Bronchial epithelial cell (primary cell): ENCODE data around the gene TTC7B. TPM values are rescaled to one million over a fixed set of nuclear protein-coding genes. Genes with fewer than 3 reads are reported as not detected.

Source experiments
- DNase-seq: peaks from one replicate; pipeline ENCODE4 v3.0.0-alpha.2; 2010; ENCODE audit warnings: low read depth
- FAIRE-seq: peaks from 2 replicates; lab custom pipeline; 2011; peaks lifted over from hg19 to GRCh38; lab: Jason Lieb, UNC
- H3K27me3 ChIP-seq: 2 replicates; pipeline ENCODE4 v1.5.1; 2011; ENCODE audit warnings: low read length; ENCODE audit not compliant: control insufficient read depth, insufficient read depth
- H3K36me3 ChIP-seq: 2 replicates; pipeline ENCODE4 v1.5.1; 2011; ENCODE audit warnings: low read length; ENCODE audit not compliant: control insufficient read depth, insufficient read depth
- H3K4me3 ChIP-seq: 2 replicates; pipeline ENCODE4 v1.5.1; 2011; ENCODE audit warnings: mild to moderate bottlenecking, low read depth, low read length, control low read depth
- CTCF ChIP-seq: IDR thresholded peaks from 2 replicates; pipeline ENCODE4 v1.5.1; 2011; ENCODE audit warnings: mild to moderate bottlenecking, moderate library complexity, low read length, control low read depth, inconsistent platforms; ENCODE audit not compliant: insufficient read depth, severe bottlenecking
- total RNA-seq: library from RNA; depleted of rRNA; stranded (reverse); fragments of >200 nt; gene quantifications from 2 replicates; pipeline ENCODE4 v1.2.1, GENCODE V29; 2014

TTC7B gene
- total RNA-seq, 1 donor from 2014 or later, result 2.9 TPM

GRCh38 chr14:90663680-90664079 is 152.6 kb downstream of the TTC7B start:
- no peak for DNase-seq
- Histone ChIP-seq H3K36me3 (no peaks in the 10 kb centered on the region), H3K4me3 (no peak overlapping the region), H3K27me3 (no peaks in the 10 kb centered on the region)
- no peak for TF ChIP-seq CTCF
- FAIRE-seq, result no peak

- H3K36me3 ChIP-seq, result no peaks in the 10 kb centered on the region
- no peak overlapping the region for H3K4me3 ChIP-seq
- no peaks in the 10 kb centered on the region for H3K27me3 ChIP-seq
- no peak for TF ChIP-seq CTCF
- DNase-seq (no peak), FAIRE-seq (no peak)
Measured at GRCh38 chr14:90663140-90663539, 153.1 kb downstream of the TTC7B start.

GRCh38 chr14:90661866-90662265 is 154.4 kb downstream of the TTC7B start:
- H3K27me3 ChIP-seq, result no peaks in the 10 kb centered on the region
- DNase-seq (no peak), FAIRE-seq (no peak)
- TF ChIP-seq CTCF, result no peak
- H3K4me3 ChIP-seq, result no peak overlapping the region
- no peaks in the 10 kb centered on the region for H3K36me3 ChIP-seq

GRCh38 chr14:90660865-90661570 is 155.2 kb downstream of the TTC7B start:
- no peak for FAIRE-seq
- no peaks in the 10 kb centered on the region for H3K27me3 ChIP-seq
- no peak for DNase-seq
- no peaks in the 10 kb centered on the region for H3K36me3 ChIP-seq
- TF ChIP-seq CTCF, result no peak
- no peak overlapping the region for H3K4me3 ChIP-seq

GRCh38 chr14:90659156-90659555 is 157.1 kb downstream of the TTC7B start:
- no peak for DNase-seq
- Histone ChIP-seq H3K4me3 (no peak overlapping the region), H3K27me3 (no peaks in the 10 kb centered on the region), H3K36me3 (no peaks in the 10 kb centered on the region)
- FAIRE-seq, result no peak
- no peak for TF ChIP-seq CTCF

GRCh38 chr14:90658541-90658967 is 157.7 kb downstream of the TTC7B start:
- no peak for FAIRE-seq
- DNase-seq, result peak; percentile 75
- no peak for TF ChIP-seq CTCF
- H3K36me3 ChIP-seq, result no peaks in the 10 kb centered on the region
- H3K27me3 ChIP-seq, result no peaks in the 10 kb centered on the region
- no peak overlapping the region for H3K4me3 ChIP-seq
